Measurements from ENCODE around the gene MCMBP. TPM values are rescaled to one million over a fixed set of nuclear protein-coding genes. Genes with fewer than 3 reads are reported as not detected.

Gene MCMBP
- total RNA-seq, 2 experiments from 2014 or later: 53.8 to 77.5 TPM

- no peaks in the 10 kb centered on the region for H4K20me1 ChIP-seq (ENCODE audit: insufficient read depth, low read length)
- TF ChIP-seq EZH2phosphoT487 (IDR thresholded peaks at IDR 0.05; ENCODE audit: borderline replicate concordance, low read depth, low read length) (no peak), CTCF (conservative IDR thresholded peaks at IDR 0.05; ENCODE audit: low read length) (no peak)
- ChIA-PET CTCF (ENCODE audit: unreplicated experiment) (no interaction called here), POLR2A (interaction anchor here (0.7 kb wide), 2 partner anchors 8 to 111 kb away, joined by 3 to 4 read pairs; no protein-coding TSS in a partner anchor)
- H3K36me3 ChIP-seq (ENCODE audit: insufficient read depth, low read length): no peaks in the 10 kb centered on the region
- H3K4me2 ChIP-seq (ENCODE audit: low read length): no peak overlapping the region
- H3K9me2 ChIP-seq (ENCODE audit: insufficient read depth, low read length): no peaks in the 10 kb centered on the region
- no peak overlapping the region for H3K4me3 ChIP-seq (ENCODE audit: low read depth, low read length, poor library complexity, severe bottlenecking)
- no TSS peak for BruUV-seq (replicated peaks)
- H3K27ac ChIP-seq (ENCODE audit: low read depth, low read length, poor library complexity, severe bottlenecking): no peak overlapping the region
- H3K4me1 ChIP-seq (ENCODE audit: insufficient read depth, low read length, poor library complexity, severe bottlenecking): no peaks in the 10 kb centered on the region
- DNase-seq (ENCODE audit: low spot score): no peak
- H2AFZ ChIP-seq (ENCODE audit: low read length): no peak overlapping the region
- no peaks in the 10 kb centered on the region for H3K79me2 ChIP-seq (ENCODE audit: insufficient read depth, low read depth, low read length)
- H3K9me3 ChIP-seq (ENCODE audit: low read length): no peaks in the 10 kb centered on the region
- intact Hi-C loops (cut with micrococcal nuclease; ENCODE audit: unreplicated experiment): no loop called here
Measured at GRCh38 chr10:119806334-119807130, 66.1 kb downstream of the MCMBP start.

GRCh38 chr10:119805702-119806230 lies 66.9 kb downstream of the MCMBP start:
- H3K4me1 ChIP-seq (ENCODE audit: insufficient read depth, low read length, poor library complexity, severe bottlenecking): no peaks in the 10 kb centered on the region
- H3K27ac ChIP-seq (ENCODE audit: low read depth, low read length, poor library complexity, severe bottlenecking): no peak overlapping the region
- CTCF ChIA-PET (ENCODE audit: unreplicated experiment): no interaction called here
- no peaks in the 10 kb centered on the region for H3K9me3 ChIP-seq (ENCODE audit: low read length)
- no peak overlapping the region for H3K4me2 ChIP-seq (ENCODE audit: low read length)
- POLR2A ChIA-PET: interaction anchor here (0.7 kb wide), 2 partner anchors 9 to 111 kb away, joined by 3 to 4 read pairs; no protein-coding TSS in a partner anchor
- no TSS peak for BruUV-seq (replicated peaks)
- intact Hi-C loops (cut with micrococcal nuclease; ENCODE audit: unreplicated experiment): no loop called here
- no peak overlapping the region for H2AFZ ChIP-seq (ENCODE audit: low read length)
- H4K20me1 ChIP-seq (ENCODE audit: insufficient read depth, low read length): no peaks in the 10 kb centered on the region
- H3K79me2 ChIP-seq (ENCODE audit: insufficient read depth, low read depth, low read length): no peaks in the 10 kb centered on the region
- TF ChIP-seq EZH2phosphoT487 (IDR thresholded peaks at IDR 0.05; ENCODE audit: borderline replicate concordance, low read depth, low read length): no peak
- H3K9me2 ChIP-seq (ENCODE audit: insufficient read depth, low read length): no peaks in the 10 kb centered on the region
- no peak overlapping the region for H3K4me3 ChIP-seq (ENCODE audit: low read depth, low read length, poor library complexity, severe bottlenecking)
- no peaks in the 10 kb centered on the region for H3K36me3 ChIP-seq (ENCODE audit: insufficient read depth, low read length)
- no peak for DNase-seq (ENCODE audit: low spot score)

GRCh38 chr10:119803264-119803663 lies 69.4 kb downstream of the MCMBP start:
- intact Hi-C loops (cut with micrococcal nuclease; ENCODE audit: unreplicated experiment): loop anchor here (5.0 kb wide), 1 partner anchor 36 kb away; no protein-coding TSS in a partner anchor
- POLR2A ChIA-PET: interaction anchor here (0.9 to 1.2 kb wide), 3 partner anchors 24 to 691 kb away, joined by 3 to 6 read pairs (median 3); no protein-coding TSS in a partner anchor
- BruUV-seq (replicated peaks): no TSS peak

More at GRCh38 chr10:119803264-119803663, 69.4 kb downstream of the MCMBP start:
- H2AFZ ChIP-seq (ENCODE audit: low read length): no peak overlapping the region
- no peaks in the 10 kb centered on the region for H3K9me2 ChIP-seq (ENCODE audit: insufficient read depth, low read length)
- H3K4me2 ChIP-seq (ENCODE audit: low read length): no peak overlapping the region
- DNase-seq (ENCODE audit: low spot score): no peak
- H3K36me3 ChIP-seq (ENCODE audit: insufficient read depth, low read length): no peaks in the 10 kb centered on the region
- H3K79me2 ChIP-seq (ENCODE audit: insufficient read depth, low read depth, low read length): no peaks in the 10 kb centered on the region
- H4K20me1 ChIP-seq (ENCODE audit: insufficient read depth, low read length): no peaks in the 10 kb centered on the region
- no peak overlapping the region for H3K4me3 ChIP-seq (ENCODE audit: low read depth, low read length, poor library complexity, severe bottlenecking)
- no peak overlapping the region for H3K27ac ChIP-seq (ENCODE audit: low read depth, low read length, poor library complexity, severe bottlenecking)
- no peaks in the 10 kb centered on the region for H3K4me1 ChIP-seq (ENCODE audit: insufficient read depth, low read length, poor library complexity, severe bottlenecking)
- H3K9me3 ChIP-seq (ENCODE audit: low read length): no peaks in the 10 kb centered on the region
- CTCF ChIA-PET (ENCODE audit: unreplicated experiment): no interaction called here
- TF ChIP-seq EZH2phosphoT487 (IDR thresholded peaks at IDR 0.05; ENCODE audit: borderline replicate concordance, low read depth, low read length) (no peak), CTCF (conservative IDR thresholded peaks at IDR 0.05; ENCODE audit: low read length) (no peak)
